Lung (tissue), 12 donors: ENCODE data around the gene CPEB4. TPM values are rescaled to one million over a fixed set of nuclear protein-coding genes. Genes with fewer than 3 reads are reported as not detected.

Experiments
- ATAC-seq: fragments of 200-7000 bp; cut with Tn5 transposase; one replicate; pipeline ENCODE4 v1.9.1; 2020; ENCODE audit warnings: moderate number of reproducible peaks; ENCODE audit not compliant: insufficient read depth, low FRiP score
- DNase-seq, 3 donors: peaks; one replicate each; pipeline ENCODE4 v3.0.0-alpha.2; 2013 to 2017
- H3K27ac ChIP-seq, 2 donors: one replicate each; pipeline ENCODE4 v1.5.1; 2013; ENCODE audit warnings: mild to moderate bottlenecking in 2 of 2, moderate library complexity in 2 of 2, control low read depth in 1 of 2, inconsistent platforms in 1 of 2, low read depth in 1 of 2, low read length in 1 of 2
- H3K27me3 ChIP-seq, 3 donors: one replicate each; pipeline ENCODE4 v1.5.1; 2013; ENCODE audit warnings: low read length in 2 of 3; ENCODE audit not compliant: control insufficient read depth in 3 of 3, insufficient read depth in 3 of 3
- H3K36me3 ChIP-seq, 4 donors: one replicate each; pipeline ENCODE4 v1.5.1; 2013; ENCODE audit warnings: low read length in 4 of 4, mild to moderate bottlenecking in 1 of 4, moderate library complexity in 1 of 4; ENCODE audit not compliant: control insufficient read depth in 4 of 4, insufficient read depth in 4 of 4
- H3K4me1 ChIP-seq, 5 donors: one replicate each; pipeline ENCODE4 v1.5.1; 2013; ENCODE audit warnings: low read length in 5 of 5, mild to moderate bottlenecking in 2 of 5, moderate library complexity in 1 of 5; ENCODE audit not compliant: control insufficient read depth in 5 of 5, insufficient read depth in 5 of 5
- H3K4me3 ChIP-seq: one replicate; pipeline ENCODE4 v1.5.1; 2013; ENCODE audit warnings: mild to moderate bottlenecking, control low read depth, moderate library complexity
- H3K9ac ChIP-seq, 2 donors: one replicate each; pipeline ENCODE4 v1.5.1; 2013; ENCODE audit warnings: low read length in 2 of 2, control low read depth in 1 of 2; ENCODE audit not compliant: insufficient read depth in 1 of 2
- H3K9me3 ChIP-seq, 4 donors: one replicate each; pipeline ENCODE4 v1.5.1; 2013; ENCODE audit warnings: low read length in 3 of 4, mild to moderate bottlenecking in 1 of 4, moderate library complexity in 1 of 4; ENCODE audit not compliant: control insufficient read depth in 4 of 4, insufficient read depth in 3 of 4
- CTCF ChIP-seq: IDR thresholded peaks from 2 replicates; pipeline ENCODE4 v1.5.1; 2012; ENCODE audit warnings: mild to moderate bottlenecking; ENCODE audit errors: control extremely low read depth, extremely low read depth
- WGBS, 2 donors: extraction: QIAGEN DNeasy Blood & Tissue Kit; methylation state at CpG; one replicate each; pipeline ENCODE4 v1.1.7; 2013; 5-methylcytosine and 5-hydroxymethylcytosine counted together
- polyA plus RNA-seq, 2 donors: library from polyadenylated mRNA; stranded (reverse); fragments of 200-250 nt; gene quantifications; one replicate each; pipeline ENCODE4 v1.2.1, GENCODE V29; 2013
- total RNA-seq, 2 donors: library from RNA; depleted of rRNA in 1 of 2; stranded (reverse); fragments of >200 nt in 1 of 2; gene quantifications; one replicate each; pipeline ENCODE4 v1.2.1, GENCODE V29; 2014 to 2021
- donor health status: control.
- donor health status: control.
- donor health status: Bipolar disorder and iron deficiency.
- donor health status: healthy.
- donor health status: DM: yes; HTN: yes; CAD: no.

Gene CPEB4
- total and polyA plus RNA-seq, 4 donors: 9.1 to 62.2 (median 39.1) TPM

GRCh38 chr5:173880306-173880985, 7.7 kb upstream of the CPEB4 start:
- no peak overlapping the region for H3K4me3 ChIP-seq
- peaks cover 0 to 10% (median 0%) of the 10 kb centered on the region in 5 donors for H3K4me1 ChIP-seq
- no peaks in the 10 kb centered on the region for H3K36me3 ChIP-seq
- no peak overlapping the region for H3K27ac ChIP-seq
- TF ChIP-seq CTCF: no peak
- whole genome bisulfite sequencing, 2 donors: 87% methylated on average over 5 of the region's 5 CpGs
- no peaks in the 10 kb centered on the region for H3K9me3 ChIP-seq
- DNase-seq: no peak
- H3K9ac ChIP-seq: no peak overlapping the region
- no peak for ATAC-seq
- no peaks in the 10 kb centered on the region for H3K27me3 ChIP-seq

GRCh38 chr5:173881811-173882575, 6.2 kb upstream of the CPEB4 start:
- H3K4me1 ChIP-seq: peaks cover 0 to 10% (median 0%) of the 10 kb centered on the region in 5 donors
- no peak for ATAC-seq
- no peak for TF ChIP-seq CTCF
- H3K27ac ChIP-seq: no peak overlapping the region
- H3K9ac ChIP-seq: no peak overlapping the region
- DNase-seq: no peak
- H3K4me3 ChIP-seq: no peak overlapping the region
- no peaks in the 10 kb centered on the region for H3K36me3 ChIP-seq
- no peaks in the 10 kb centered on the region for H3K9me3 ChIP-seq
- WGBS, 2 donors: 85 to 97% methylated on average over 6 of the region's 6 CpGs
- no peaks in the 10 kb centered on the region for H3K27me3 ChIP-seq

- Histone ChIP-seq H3K4me1 (peaks cover 0 to 10% (median 0%) of the 10 kb centered on the region in 5 donors), H3K27me3 (no peaks in the 10 kb centered on the region), H3K4me3 (no peak overlapping the region), H3K27ac (no peak overlapping the region), H3K9me3 (no peaks in the 10 kb centered on the region), H3K36me3 (no peaks in the 10 kb centered on the region), H3K9ac (no peak overlapping the region)
- no peak for DNase-seq
- no peak for ATAC-seq
- no peak for TF ChIP-seq CTCF
Observed at GRCh38 chr5:173882632-173883031, 5.5 kb upstream of the CPEB4 start.
